GM18511 (cell line): Measurements from ENCODE around the gene WDR89.
"Not testable (repeated sequence)": the region's sequence is repeated elsewhere in the genome, so short reads cannot be mapped to it uniquely, and the experiment has no call there.

Experiments
- ATAC-seq: cut with Tn5 transposase; IDR thresholded peaks from one replicate; pipeline ENCODE4 v1.9.1; 2021; ENCODE audit warnings: mild to moderate bottlenecking, moderate library complexity; ENCODE audit not compliant: unreplicated experiment

WDR89 gene, protein sequence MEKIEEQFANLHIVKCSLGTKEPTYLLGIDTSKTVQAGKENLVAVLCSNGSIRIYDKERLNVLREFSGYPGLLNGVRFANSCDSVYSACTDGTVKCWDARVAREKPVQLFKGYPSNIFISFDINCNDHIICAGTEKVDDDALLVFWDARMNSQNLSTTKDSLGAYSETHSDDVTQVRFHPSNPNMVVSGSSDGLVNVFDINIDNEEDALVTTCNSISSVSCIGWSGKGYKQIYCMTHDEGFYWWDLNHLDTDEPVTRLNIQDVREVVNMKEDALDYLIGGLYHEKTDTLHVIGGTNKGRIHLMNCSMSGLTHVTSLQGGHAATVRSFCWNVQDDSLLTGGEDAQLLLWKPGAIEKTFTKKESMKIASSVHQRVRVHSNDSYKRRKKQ

DNA sequence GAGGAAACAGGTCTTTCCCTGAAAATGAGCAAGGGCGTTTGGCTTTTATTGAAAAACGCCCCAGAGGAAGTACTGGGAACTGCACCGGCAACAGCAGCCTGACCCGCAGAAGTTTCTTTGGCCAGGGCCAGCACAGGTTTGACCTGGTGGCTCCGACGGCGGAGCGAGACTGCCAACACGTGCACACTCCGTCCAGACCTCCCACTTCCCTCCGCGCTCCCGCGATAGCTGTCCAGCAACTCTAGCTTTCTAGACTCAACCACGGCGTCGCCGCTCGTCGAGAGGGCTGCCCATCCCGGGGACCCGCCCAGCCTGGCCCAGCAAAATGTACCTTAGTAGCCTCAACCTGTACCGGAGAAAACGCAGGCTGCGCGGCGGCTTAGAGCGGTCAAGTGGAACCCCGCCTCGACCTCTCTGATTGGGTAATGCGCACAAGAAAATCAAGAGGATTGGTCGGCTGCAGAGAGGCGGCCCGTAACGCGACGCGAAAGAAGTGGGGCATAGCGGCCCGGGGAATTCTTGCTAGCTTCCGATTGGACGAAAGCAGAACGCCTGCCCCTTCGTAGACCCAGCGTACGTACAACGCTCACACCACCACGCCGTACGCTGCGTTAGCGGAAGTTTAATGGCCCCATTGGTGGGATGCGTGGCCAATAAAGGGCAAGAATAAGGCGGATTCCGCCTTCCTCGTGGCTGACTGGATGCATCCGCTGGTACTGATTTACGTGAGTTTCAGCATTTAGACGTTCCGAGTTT lies at the start of gene WDR89:
WDR89 (minus strand) TSS at position 399 of the 756 bp plus-strand sequence. CDS start 41,929 bp downstream, outside the sequence.
- peak; percentile 90 for ATAC-seq

DNA sequence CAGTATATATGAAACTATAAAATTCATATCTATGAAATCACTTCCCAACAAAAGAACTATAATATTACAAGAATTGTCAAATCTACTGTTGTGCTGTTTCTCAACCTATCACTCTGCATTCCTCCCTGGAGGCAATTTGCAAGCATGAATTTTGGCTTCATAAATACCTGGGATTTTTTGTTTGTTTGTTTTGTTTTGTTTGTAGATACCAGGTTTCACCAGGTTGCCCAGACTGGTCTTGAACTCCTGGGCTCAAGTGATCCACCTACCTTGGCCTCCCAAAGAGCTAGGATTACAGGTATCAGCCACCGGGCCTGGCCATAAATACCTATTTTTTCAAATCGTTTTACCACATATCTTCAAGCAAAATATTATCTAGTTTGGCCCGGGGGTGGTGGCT lies 47.5 kb upstream of the WDR89 start:
- ATAC-seq, result no peak

DNA sequence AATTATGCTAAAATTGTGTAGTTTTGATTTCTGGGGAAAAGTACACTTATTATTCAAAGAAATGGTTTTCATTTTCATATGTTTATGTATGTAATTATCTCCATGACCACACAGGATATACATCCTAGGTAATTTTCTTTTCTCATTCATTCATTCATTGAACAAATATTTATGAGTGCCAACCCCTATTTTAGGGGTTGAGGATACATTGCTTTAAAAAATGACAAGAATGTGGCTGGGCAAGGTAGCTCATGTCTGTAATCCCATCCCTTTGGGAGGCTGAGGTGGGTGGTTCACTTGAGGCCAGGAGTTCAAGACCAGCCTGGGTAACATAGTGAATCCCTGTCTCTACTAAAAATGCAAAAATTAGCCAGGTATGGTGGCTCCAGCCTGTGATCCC lies 45.3 kb upstream of the WDR89 start:
- ATAC-seq, result no peak

DNA sequence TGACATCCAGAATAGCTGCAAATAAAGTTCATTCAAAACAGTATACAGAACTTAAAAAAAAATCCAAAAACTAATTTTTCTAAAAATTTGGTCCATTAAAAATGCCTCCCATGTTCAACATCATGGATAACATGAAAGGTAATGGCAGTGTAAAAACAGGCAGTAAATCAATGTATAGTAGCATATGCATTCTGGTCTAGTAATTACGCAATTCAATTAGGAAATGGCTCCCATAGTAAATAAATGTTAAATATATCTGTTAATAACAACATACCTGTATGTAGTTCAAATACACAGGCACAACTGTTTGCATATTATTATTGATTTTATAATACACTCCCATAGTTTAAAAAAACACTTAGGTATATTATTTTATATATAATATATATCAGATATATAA lies 43.7 kb upstream of the WDR89 start:
- no peak for ATAC-seq

- ATAC-seq, result no peak
These were observed 41.3 kb upstream of the WDR89 start for GRCh38 chr14:63682727-63683593.

DNA sequence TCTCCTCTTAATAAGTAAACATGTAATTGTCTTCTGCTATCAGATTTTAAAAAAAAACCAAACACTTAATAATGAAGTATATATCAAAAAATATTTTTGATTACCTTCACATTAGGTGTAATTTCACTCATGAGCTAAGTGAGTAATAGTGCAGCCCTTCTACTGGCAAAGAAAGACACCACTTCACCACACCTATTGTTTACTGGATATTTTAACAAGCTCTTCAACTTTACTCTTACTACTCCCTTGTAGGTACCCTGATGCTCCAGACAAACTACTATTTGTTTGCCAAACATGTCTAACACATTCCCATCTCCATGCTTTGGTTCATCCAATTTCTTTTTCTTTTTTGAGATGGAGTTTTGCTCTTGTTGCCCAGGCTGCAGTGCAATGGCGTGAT lies 36.9 kb upstream of the WDR89 start:
- no peak for ATAC-seq

DNA sequence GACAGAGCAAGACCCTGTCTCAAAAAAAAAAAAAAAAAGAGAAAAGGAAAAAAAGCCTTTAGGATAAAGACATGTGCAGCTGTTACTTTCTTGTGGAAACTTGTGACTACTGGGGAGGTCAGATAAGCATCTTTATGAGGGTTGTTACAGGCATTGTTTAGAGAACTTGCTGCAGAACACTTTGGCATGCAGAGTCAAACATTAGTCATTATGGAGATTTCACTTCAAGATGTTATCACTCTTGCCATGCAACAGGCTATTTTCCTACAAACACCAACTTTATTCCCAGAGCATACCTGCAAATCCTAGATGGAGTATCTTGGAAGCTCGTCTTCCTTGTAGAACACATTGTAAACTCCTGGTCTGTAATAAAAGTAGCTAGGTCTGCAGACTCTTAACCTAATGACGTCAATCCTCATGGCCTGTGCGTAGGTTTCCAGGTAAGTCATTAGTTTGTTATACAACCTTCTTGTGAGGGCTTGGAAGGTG lies 36.3 kb upstream of the WDR89 start:
- no peak for ATAC-seq

- ATAC-seq, result no peak
These were observed 34.9 kb upstream of the WDR89 start for GRCh38 chr14:63676615-63677014.

DNA sequence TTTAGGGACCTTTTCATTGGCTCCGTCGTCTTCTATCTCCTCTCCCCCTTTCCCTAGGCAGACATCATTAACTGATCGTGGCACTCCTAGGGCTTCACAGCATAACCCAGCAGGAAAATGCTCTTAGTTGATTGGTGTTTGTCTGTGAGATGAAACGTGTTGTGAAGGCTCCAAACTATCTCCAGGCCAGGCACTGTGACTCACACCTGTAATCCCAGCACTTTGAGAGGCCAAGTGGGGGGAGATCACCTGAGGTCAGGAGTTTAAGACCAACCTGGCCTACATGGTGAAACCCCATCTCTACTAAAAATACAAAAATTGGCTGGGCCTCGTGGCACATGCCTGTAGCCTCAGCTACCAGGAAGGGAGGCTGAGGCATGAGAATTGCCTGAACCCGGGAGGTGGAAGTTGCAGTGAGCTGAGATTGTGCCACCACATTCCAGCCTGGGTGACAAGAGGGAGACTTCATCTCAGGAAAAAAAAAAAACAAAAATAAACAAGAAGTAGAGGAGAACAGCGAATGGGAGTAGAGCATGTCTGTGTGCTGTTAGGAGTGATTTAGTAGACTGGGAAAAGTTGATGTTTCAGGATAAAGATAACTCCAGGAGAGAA lies 32.3 kb upstream of the WDR89 start:
- ATAC-seq, result no peak

DNA sequence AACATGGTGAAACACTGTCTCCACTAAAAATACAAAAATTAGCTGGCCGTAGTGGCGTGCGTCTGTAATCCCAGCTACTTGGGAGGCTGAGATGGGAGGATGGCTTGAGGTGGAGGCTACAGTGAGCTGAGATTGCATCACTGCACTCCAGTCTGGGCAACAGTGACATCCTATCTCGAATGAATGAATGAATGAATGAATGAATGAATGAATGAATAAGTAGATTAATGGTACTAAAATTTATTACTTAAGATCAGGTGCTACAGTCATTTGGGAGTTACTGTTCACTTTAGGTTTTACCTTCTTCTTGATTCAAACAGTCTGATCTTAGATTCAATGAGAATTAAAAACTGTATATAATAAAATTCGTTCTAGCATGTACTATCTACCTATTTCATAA lies 31.6 kb upstream of the WDR89 start:
- no peak for ATAC-seq

DNA sequence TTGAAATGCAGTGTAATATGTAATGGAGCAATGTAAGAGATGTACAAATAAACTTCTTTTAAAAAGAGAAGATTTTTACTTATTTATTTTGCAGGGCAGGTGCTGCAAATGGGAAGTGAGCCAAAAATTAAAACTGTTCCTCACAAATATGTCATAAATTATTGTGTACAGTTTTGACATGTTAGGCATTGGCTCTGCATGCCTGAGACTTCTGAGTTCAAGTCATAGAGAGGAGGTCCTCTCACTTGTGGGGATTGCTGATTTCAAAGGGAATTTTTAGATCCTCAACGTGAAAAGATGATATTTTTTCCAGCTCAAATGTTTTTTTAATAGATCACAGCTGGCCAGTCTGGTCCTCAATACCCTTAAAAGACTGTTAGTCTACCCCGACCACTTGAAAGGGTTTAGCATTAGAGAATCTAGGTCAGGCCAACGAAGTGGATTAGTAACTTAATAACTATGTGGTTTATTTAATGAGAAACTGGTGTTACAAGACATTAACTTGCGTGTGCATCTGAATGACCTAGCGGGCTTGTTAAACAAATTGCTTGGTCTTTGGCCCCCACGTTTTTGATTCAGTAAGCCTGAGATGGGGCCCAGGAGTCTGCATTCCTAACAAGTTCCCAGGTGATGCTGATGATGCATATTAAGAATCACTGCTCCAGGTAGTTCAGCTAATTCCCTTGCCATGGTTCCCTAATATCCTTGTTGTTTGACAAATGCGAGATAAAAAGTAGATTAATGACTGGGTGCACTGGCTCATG lies 30.9 kb upstream of the WDR89 start:
- ATAC-seq, result peak; percentile 87

DNA sequence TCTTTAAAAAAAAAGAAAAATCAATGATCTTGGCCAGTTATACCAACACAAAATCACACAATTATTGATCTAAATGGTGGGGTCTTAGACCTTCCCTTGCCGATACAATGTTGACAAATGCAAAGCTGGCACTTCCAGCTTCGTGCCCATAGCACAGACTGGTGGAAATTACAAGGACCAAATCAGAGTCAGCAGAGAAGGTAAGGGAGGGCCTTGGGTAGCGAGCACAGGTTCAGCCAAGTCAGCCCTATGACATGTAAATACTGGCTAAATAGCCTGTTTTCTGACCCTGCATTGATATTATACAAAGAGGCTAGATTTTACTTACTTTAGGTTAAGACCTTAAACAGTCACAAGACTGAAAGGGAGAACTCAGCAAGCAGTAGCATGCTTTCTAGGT lies 30.3 kb upstream of the WDR89 start:
- ATAC-seq, result peak; percentile 16

DNA sequence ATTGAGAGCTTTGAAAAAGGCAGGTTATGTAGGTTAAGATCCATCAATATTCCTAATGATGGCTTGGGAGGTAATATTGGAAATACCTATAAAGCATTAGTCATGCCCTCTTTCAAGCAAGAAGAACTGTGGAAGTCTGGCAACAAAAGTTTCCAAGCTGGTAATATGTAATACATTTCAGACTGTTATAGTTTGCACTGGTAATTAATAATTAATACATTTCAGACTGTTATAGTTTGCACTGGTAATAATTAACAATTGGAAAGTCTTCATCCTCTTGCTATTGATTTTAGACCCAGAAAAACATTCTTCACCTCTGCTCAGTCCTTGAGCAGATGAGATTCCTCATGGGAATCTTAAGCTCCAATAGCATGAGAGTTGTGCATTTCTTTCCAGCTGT lies 29.0 kb upstream of the WDR89 start:
- ATAC-seq, result no peak

GRCh38 chr14:63666335-63666734 lies 24.7 kb upstream of the WDR89 start:
- ATAC-seq, result no peak

DNA sequence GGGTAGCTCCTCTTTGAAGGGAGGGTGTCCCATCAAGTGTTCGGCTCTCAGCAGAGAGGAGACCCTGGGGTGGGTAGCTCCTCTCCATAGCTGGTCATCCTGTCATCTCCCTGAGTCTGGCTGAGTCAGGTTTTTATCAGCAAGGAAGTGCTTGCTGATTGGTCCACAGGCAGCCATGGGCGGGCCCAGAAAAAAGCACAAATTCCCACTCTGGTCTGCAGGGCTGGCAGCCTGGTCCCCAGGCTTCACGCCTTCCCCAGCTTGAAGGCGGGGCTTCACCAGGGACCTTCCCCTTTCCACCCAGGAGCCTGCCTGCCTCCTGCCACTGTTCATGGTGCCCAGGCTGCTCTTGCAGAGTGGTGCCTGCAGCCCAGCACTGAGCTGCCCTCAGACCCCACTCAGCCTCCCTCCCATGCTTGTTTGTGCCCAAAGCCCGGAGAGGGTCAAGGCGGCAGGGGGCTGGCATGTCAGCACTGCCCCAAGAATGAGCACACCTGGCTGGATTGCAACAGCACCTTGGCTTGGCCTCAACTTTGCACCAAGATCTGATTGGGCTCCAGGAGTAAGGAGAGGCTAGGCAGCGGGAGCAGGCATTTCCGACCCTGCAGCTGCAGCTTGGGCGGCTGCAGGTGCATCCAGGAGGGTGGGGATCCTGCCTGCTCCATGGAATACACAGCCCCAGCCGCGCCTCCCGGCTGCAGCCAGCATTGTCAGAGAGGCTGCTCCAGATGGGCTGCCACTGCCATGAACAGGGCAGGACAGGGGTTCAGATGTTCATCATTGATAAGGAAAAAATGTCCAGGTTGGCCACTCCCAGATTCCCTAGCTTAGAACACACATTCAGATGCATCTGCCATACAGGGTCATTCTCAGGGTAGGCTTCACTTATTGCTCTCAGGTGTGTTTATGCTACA lies 22.0 kb upstream of the WDR89 start:
- ATAC-seq, result no peak

- no peak for ATAC-seq
These were observed 21.1 kb upstream of the WDR89 start for GRCh38 chr14:63662776-63663175.

- ATAC-seq, result not testable (repeated sequence)
These were observed 20.2 kb upstream of the WDR89 start for GRCh38 chr14:63661881-63662280.

DNA sequence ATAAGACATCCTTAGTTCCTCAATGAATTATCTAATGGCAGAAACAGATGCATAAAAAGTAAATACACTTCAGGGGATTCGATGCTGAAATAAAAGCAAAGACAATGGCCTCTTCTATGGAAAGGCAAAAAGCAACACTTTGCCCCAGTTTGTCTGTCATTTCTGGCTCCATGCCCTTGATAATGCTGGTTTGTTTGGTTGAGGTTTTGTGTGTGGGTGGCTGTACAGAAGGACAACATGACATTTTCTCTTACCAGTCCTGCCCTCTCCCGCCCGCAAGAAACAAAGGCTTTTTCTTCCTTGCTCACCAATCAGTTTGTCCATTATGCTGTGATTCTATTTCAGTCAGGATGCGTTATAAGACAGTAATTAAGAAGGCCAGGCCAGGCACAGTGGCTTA lies 18.1 kb upstream of the WDR89 start:
- ATAC-seq, result no peak

DNA sequence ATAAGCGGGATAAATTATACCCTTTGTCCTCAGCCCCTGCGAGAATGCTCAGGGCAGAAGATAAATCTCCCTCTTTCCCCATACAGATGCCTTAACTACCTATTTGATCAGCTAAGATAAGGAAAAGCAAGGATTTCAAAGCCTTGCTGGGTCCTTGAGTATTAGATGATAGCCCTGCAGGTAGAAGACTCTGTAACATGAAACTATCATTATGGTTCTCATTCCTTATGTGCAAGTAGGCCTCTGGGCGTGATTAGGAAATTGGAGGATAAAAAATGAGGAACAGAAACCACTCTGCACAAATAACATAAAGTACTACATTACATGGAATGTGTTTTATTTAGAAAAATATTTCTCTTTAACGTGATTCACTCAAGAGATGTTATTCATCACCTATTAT lies 14.5 kb upstream of the WDR89 start:
- ATAC-seq, result no peak
